NCI-H524 (cell line): Measurements from ENCODE around the gene LAMA3.

ENCODE experiments used
- DNase-seq, 2 experiments: peaks; one replicate each; lab custom pipeline; 2025; lab: John Stamatoyannopoulos, UW

LAMA3 gene

GRCh38 chr18:23971666-23972230 is 282.5 kb downstream of the LAMA3 start:
- peak in 1 of 2 experiments; percentile 30 for DNase-seq

GRCh38 chr18:23972453-23972852 is 283.2 kb downstream of the LAMA3 start:
- no peak for DNase-seq

GRCh38 chr18:23977103-23977502 is 287.9 kb downstream of the LAMA3 start:
- no peak for DNase-seq

GRCh38 chr18:23977719-23978483 is 288.6 kb downstream of the LAMA3 start:
- peak in 1 of 2 experiments; percentile 22 for DNase-seq

GRCh38 chr18:23981369-23981980 is 292.2 kb downstream of the LAMA3 start:
- DNase-seq, result peak; percentile 86 to 96

GRCh38 chr18:23982155-23983079 is 293.2 kb downstream of the LAMA3 start:
- no peak for DNase-seq

GRCh38 chr18:23983112-23983511 is 293.9 kb downstream of the LAMA3 start:
- DNase-seq, result no peak

GRCh38 chr18:23986600-23987359 is 297.5 kb downstream of the LAMA3 start:
- DNase-seq, result no peak

- no peak for DNase-seq
Measured at GRCh38 chr18:23990474-23991410, 301.5 kb downstream of the LAMA3 start.

GRCh38 chr18:23992089-23992940 is 303.1 kb downstream of the LAMA3 start:
- no peak for DNase-seq

GRCh38 chr18:23992941-23993280 is 303.7 kb downstream of the LAMA3 start:
- DNase-seq, result no peak

- peak; percentile 77 to 91 for DNase-seq
Measured at GRCh38 chr18:23994361-23994902, 305.2 kb downstream of the LAMA3 start.

GRCh38 chr18:23995180-23995579 is 305.9 kb downstream of the LAMA3 start:
- no peak for DNase-seq

- DNase-seq, result no peak
Measured at GRCh38 chr18:23998018-23998417, 308.8 kb downstream of the LAMA3 start.

GRCh38 chr18:23998820-23999219 is 309.6 kb downstream of the LAMA3 start:
- DNase-seq, result peak in 1 of 2 experiments; percentile 15

GRCh38 chr18:24000613-24001490 is 311.6 kb downstream of the LAMA3 start:
- DNase-seq, result no peak

- no peak for DNase-seq
Measured at GRCh38 chr18:24002479-24002878, 313.2 kb downstream of the LAMA3 start.

- no peak for DNase-seq
Measured at GRCh38 chr18:24003288-24003687, 314.0 kb downstream of the LAMA3 start.
